MM.1S (cell line): ENCODE measurements around the gene SYTL4.
A peak's percentile ranks its signal among the peaks of the same experiment; 100 is the strongest.

Experiments used
- EZH2 ChIP-seq: fragments of 300-600 bp; sonication (generic); optimal IDR thresholded peaks from 2 replicates; pipeline ENCODE3; 2017; ENCODE audit warnings: low read depth, mild to moderate bottlenecking, antibody characterized with exemption, low read length, mixed read lengths
- EZH2phosphoT487 ChIP-seq: fragments of 300-600 bp; sonication (generic); IDR thresholded peaks from 2 replicates; pipeline ENCODE4 v1.6.1; 2018; ENCODE audit warnings: antibody characterized with exemption, low read length
- TF ChIP-seq, protein P1 (sequence below): fragments of 300-600 bp; sonication (generic); IDR thresholded peaks from 2 replicates; pipeline ENCODE4 v1.5.1; 2016; ENCODE audit warnings: antibody characterized with exemption, low read length, mixed read lengths

DNA sequence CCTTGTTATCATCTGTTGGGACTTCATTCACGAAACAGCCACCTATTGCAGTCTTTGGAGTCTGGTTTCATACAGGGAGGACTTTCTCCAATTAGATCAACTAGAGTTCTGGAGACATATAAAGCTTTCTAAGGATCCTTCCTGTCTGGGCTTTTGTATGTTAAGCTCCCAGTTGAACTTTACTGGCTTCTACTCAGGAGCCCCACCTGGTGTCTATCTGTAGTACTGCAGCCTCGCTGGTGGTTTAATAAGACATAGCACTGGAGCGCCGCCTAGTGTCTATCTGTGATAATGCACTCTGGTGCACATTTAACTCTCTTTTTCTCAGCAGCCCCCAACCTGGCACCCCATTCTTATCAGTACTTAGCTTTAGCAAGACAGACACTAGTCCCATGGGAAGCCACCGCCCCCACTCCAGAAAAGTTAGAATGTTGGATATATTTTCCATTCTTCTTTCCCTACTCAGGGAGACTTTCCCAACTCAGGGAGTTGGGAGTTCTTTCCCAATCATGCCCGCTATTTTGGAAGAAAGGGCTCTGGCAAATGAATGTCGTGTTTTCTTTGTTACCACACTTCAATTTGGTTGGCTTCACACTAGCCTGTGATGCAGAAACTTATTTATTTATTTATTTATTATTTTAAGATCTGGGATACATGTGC lies 36.9 kb upstream of the SYTL4 start:
- TF ChIP-seq, protein P1, sequence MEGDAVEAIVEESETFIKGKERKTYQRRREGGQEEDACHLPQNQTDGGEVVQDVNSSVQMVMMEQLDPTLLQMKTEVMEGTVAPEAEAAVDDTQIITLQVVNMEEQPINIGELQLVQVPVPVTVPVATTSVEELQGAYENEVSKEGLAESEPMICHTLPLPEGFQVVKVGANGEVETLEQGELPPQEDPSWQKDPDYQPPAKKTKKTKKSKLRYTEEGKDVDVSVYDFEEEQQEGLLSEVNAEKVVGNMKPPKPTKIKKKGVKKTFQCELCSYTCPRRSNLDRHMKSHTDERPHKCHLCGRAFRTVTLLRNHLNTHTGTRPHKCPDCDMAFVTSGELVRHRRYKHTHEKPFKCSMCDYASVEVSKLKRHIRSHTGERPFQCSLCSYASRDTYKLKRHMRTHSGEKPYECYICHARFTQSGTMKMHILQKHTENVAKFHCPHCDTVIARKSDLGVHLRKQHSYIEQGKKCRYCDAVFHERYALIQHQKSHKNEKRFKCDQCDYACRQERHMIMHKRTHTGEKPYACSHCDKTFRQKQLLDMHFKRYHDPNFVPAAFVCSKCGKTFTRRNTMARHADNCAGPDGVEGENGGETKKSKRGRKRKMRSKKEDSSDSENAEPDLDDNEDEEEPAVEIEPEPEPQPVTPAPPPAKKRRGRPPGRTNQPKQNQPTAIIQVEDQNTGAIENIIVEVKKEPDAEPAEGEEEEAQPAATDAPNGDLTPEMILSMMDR = peak; percentile 99
- TF ChIP-seq EZH2phosphoT487 (no peak), EZH2 (no peak)
